K562 (cell line): ENCODE results near the gene CCT3. TPM values are rescaled to one million over a fixed set of nuclear protein-coding genes. Genes with fewer than 3 reads are reported as not detected.

Source experiments
- ATAC-seq: fragments of 200-7000 bp; cut with Tn5 transposase; 3 replicates; pipeline ENCODE4 v1.9.1; 2020; ENCODE audit warnings: moderate library complexity
- BruUV-seq: library from RNA; stranded (reverse); fragments of 400-500 nt; replicated peaks from 2 replicates; lab custom pipeline; 2021; lab: Mats Ljungman, UMichigan
- CTCF ChIA-PET: fragments of 300-600 bp; formaldehyde crosslinking; extraction: SDS; loops from one replicate; lab custom pipeline; 2021; ENCODE audit warnings: low intra/inter-chr PET ratio; lab: Yijun Ruan, JAX
- POLR2A ChIA-PET: fragments of 300-600, 350-650 bp; sonication (Branson Sonifier 250); formaldehyde crosslinking; extraction: SDS; loops from one replicate; lab custom pipeline; 2021; ENCODE audit warnings: antibody characterized with exemption, inconsistent platforms; lab: Yijun Ruan, JAX
- DNase-seq, 4 experiments: peaks; one replicate each; pipeline versions ENCODE4 v3.0.0 to v3.0.0-alpha.2; 2011 to 2018; ENCODE audit warnings: low spot score in 3 of 4, mixed read lengths in 3 of 4; ENCODE audit errors: extremely low read depth in 1 of 4
- FAIRE-seq: peaks from 2 replicates; lab custom pipeline; 2011; peaks lifted over from hg19 to GRCh38; lab: Jason Lieb, UNC
- H2AFZ ChIP-seq: 2 replicates; pipeline ENCODE4 v1.6.0; 2011; ENCODE audit warnings: low read depth, low read length, control low read depth, inconsistent platforms
- H3K27ac ChIP-seq: fragments of 200-600 bp; 3 replicates; pipeline ENCODE4 v1.8.0; 2011; ENCODE audit warnings: low read depth, mild to moderate bottlenecking, control low read depth, inconsistent platforms, low read length, moderate library complexity, mixed read lengths; ENCODE audit errors: extremely low read depth
- H3K27me3 ChIP-seq, 2 experiments: fragments of 300-600 bp in 1 of 2; 2 replicates in 1 of 2; 3 replicates in 1 of 2; pipeline versions ENCODE4 v1.6.0 to v1.8.0; 2011; ENCODE audit warnings: inconsistent platforms in 2 of 2, low read length in 2 of 2, mild to moderate bottlenecking in 1 of 2, mixed read lengths in 1 of 2, moderate library complexity in 1 of 2; ENCODE audit not compliant: control insufficient read depth in 2 of 2, insufficient read depth in 2 of 2
- H3K36me3 ChIP-seq: fragments of 300-600 bp; 3 replicates; pipeline ENCODE4 v1.8.0; 2011; ENCODE audit warnings: mild to moderate bottlenecking, low read length, inconsistent platforms; ENCODE audit not compliant: control insufficient read depth, insufficient read depth
- H3K4me1 ChIP-seq, 2 experiments: fragments of 200-600 bp in 1 of 2; replicated peaks in 1 of 2; 2 replicates in 1 of 2; 3 replicates in 1 of 2; pipeline versions ENCODE4 v1.5.1 to v1.8.0; 2011; ENCODE audit warnings: inconsistent platforms in 2 of 2, low read length in 2 of 2, mild to moderate bottlenecking in 1 of 2, mixed read lengths in 1 of 2, moderate library complexity in 1 of 2; ENCODE audit not compliant: control insufficient read depth in 2 of 2, insufficient read depth in 2 of 2
- H3K4me2 ChIP-seq: 2 replicates; pipeline ENCODE4 v1.6.1; 2011; ENCODE audit warnings: low read length, control low read depth, inconsistent platforms, mixed read lengths; ENCODE audit not compliant: insufficient read depth
- H3K4me3 ChIP-seq: fragments of 200-600 bp; sonication (generic), shearing (Covaris generic); 2 replicates; pipeline ENCODE4 v1.5.1; 2016; ENCODE audit warnings: control low read depth, inconsistent platforms
- H3K79me2 ChIP-seq: fragments of 200-600 bp; 3 replicates; pipeline ENCODE4 v1.8.0; 2011; ENCODE audit warnings: low read length, inconsistent platforms; ENCODE audit not compliant: control insufficient read depth, insufficient read depth
- H3K9ac ChIP-seq, 2 experiments: 2 replicates each; pipeline versions ENCODE4 v1.6.0 to v1.6.1; 2011; ENCODE audit warnings: low read depth in 2 of 2, low read length in 2 of 2, control low read depth in 1 of 2, inconsistent platforms in 1 of 2, mild to moderate bottlenecking in 1 of 2, mixed read lengths in 1 of 2; ENCODE audit not compliant: insufficient read depth in 1 of 2
- H3K9me1 ChIP-seq: one replicate; pipeline ENCODE4 v1.6.0; 2011; ENCODE audit warnings: inconsistent platforms, mild to moderate bottlenecking, low read length, moderate library complexity; ENCODE audit not compliant: control insufficient read depth, insufficient read depth
- H3K9me3 ChIP-seq: replicated peaks from 2 replicates; pipeline ENCODE4 v1.5.1; 2011; ENCODE audit warnings: low read depth, low read length, inconsistent platforms; ENCODE audit not compliant: control insufficient read depth, insufficient read depth
- H4K20me1 ChIP-seq: replicated peaks from 2 replicates; pipeline ENCODE4 v1.6.1; 2011; ENCODE audit warnings: low read length, inconsistent platforms, mixed read lengths; ENCODE audit not compliant: control insufficient read depth, insufficient read depth
- GATAD2A ChIP-seq: fragments of 450-650 bp; IDR thresholded peaks from 2 replicates; pipeline ENCODE4 v1.6.1; 2017
- KLF1 ChIP-seq: fragments of 450-650 bp; IDR thresholded peaks from 2 replicates; pipeline ENCODE4 v1.6.1; 2016; ENCODE audit warnings: missing genetic modification characterization, missing compliant biosample characterization
- KLF16 ChIP-seq: IDR thresholded peaks from 2 replicates; pipeline ENCODE4 v1.6.1; 2016; ENCODE audit warnings: antibody characterized with exemption
- NR2C2 ChIP-seq, 2 experiments: fragments of 200-800 bp in 1 of 2; sonication (Bioruptor generic) in 1 of 2; sonication (generic) in 1 of 2; formaldehyde crosslinking in 1 of 2; IDR thresholded peaks; 2 replicates each; pipeline versions ENCODE4 v1.6.1 to v1.8.0; 2016 to 2022; ENCODE audit warnings: mild to moderate bottlenecking in 1 of 2, missing compliant biosample characterization in 1 of 2, missing genetic modification characterization in 1 of 2, missing genetic modification reagents in 1 of 2
- RBM34 ChIP-seq: fragments of 200-400 bp; formaldehyde crosslinking; IDR thresholded peaks from 2 replicates; pipeline ENCODE4 v1.6.1; 2018; ENCODE audit warnings: low read length, borderline replicate concordance; ENCODE audit not compliant: insufficient read depth
- TEAD4 ChIP-seq, 2 experiments: sonication (generic) in 1 of 2; formaldehyde crosslinking in 1 of 2; IDR thresholded peaks; 2 replicates each; pipeline versions ENCODE4 v1.6.1 to v1.8.0; 2012 to 2022; ENCODE audit warnings: borderline replicate concordance in 1 of 2, inconsistent platforms in 1 of 2, low read length in 1 of 2, mild to moderate bottlenecking in 1 of 2, missing genetic modification reagents in 1 of 2
- ZFP36 ChIP-seq: fragments of 150-350 bp; IDR thresholded peaks from 2 replicates; pipeline ENCODE4 v1.6.1; 2018; ENCODE audit warnings: low read length, low read depth; ENCODE audit not compliant: partially characterized antibody
- ZNF696 ChIP-seq: fragments of 250-450 bp; sonication (Bioruptor Pico); conservative IDR thresholded peaks from 2 replicates; pipeline ENCODE4 v1.4.0; 2020; ENCODE audit warnings: mild to moderate bottlenecking, moderate library complexity
- ZZZ3 ChIP-seq: fragments of 450-650 bp; IDR thresholded peaks from 2 replicates; pipeline ENCODE4 v1.6.1; 2016; ENCODE audit warnings: antibody characterized with exemption, mild to moderate bottlenecking, moderate library complexity
- WGBS: fragments of 100-300 bp; shearing (Covaris generic); methylation state at CpG from one replicate; pipeline ENCODE4 v1.1.6; 2016; ENCODE audit warnings: low coverage, mixed read lengths; ENCODE audit not compliant: insufficient coverage; ENCODE audit errors: missing lambda C conversion rate; 5-methylcytosine and 5-hydroxymethylcytosine counted together
- in situ Hi-C: fragments of 300-500 bp; cut with MboI; formaldehyde crosslinking; loops from 4 replicates; pipeline ENCODE4 v1.15.0; 2018; ENCODE audit warnings: inconsistent platforms, mixed read lengths
- intact Hi-C: fragments of 100-400 bp; cut with micrococcal nuclease; formaldehyde crosslinking; loops from 2 replicates; pipeline ENCODE4 v1.14.2; 2022
- polyA plus RNA-seq, 8 experiments: library from polyadenylated mRNA; depleted of rRNA in 4 of 8; stranded (reverse) in 5 of 8; unstranded in 3 of 8; fragments of >200 nt; fragmentation: Nextera tagmentation in 2 of 8; fragmentation: Illumina TruSeq in 1 of 8; extraction: Ambion mirVana in 2 of 8; extraction: Trizol in 1 of 8; gene quantifications; 2 replicates each; pipeline versions ENCODE4 v1.2.1 to v1.2.3, GENCODE V29; 2011 to 2014; ENCODE audit warnings: inconsistent platforms in 1 of 8, missing spikeins in 1 of 8
- total RNA-seq, 7 experiments: library from RNA; depleted of rRNA in 6 of 7; stranded (reverse); fragments of >200 nt in 6 of 7; fragmentation: Illumina TruSeq in 2 of 7; extraction: Trizol in 2 of 7; gene quantifications; 2 replicates each; pipeline versions ENCODE4 v1.2.1 to v1.2.3, GENCODE V29; 2011 to 2021; ENCODE audit warnings: low replicate concordance in 1 of 7
- TF ChIP-seq, protein P1 (sequence below): sonication (generic); formaldehyde crosslinking; IDR thresholded peaks from 2 replicates; pipeline ENCODE4 v1.8.1; 2023; ENCODE audit warnings: mild to moderate bottlenecking, missing genetic modification reagents
- TF ChIP-seq, protein P2 (sequence below): fragments of 250-450 bp; sonication (Bioruptor Pico); IDR thresholded peaks from 2 replicates; pipeline ENCODE4 v1.5.0; 2021; ENCODE audit warnings: mild to moderate bottlenecking, moderate library complexity
- TF ChIP-seq, protein P3 (sequence below), 2 experiments: IDR thresholded peaks; 2 replicates each; pipeline ENCODE4 v1.6.1; 2012; ENCODE audit warnings: improper control_type of control experiment in 2 of 2, low read depth in 2 of 2, low read length in 2 of 2, borderline replicate concordance in 1 of 2

Gene CCT3
- total and polyA plus RNA-seq, 9 of the 15 experiments (the other 6 are each of a cell fraction or from before 2014, with no cell fraction given) = 475 to 1,167 (median 610) TPM

DNA sequence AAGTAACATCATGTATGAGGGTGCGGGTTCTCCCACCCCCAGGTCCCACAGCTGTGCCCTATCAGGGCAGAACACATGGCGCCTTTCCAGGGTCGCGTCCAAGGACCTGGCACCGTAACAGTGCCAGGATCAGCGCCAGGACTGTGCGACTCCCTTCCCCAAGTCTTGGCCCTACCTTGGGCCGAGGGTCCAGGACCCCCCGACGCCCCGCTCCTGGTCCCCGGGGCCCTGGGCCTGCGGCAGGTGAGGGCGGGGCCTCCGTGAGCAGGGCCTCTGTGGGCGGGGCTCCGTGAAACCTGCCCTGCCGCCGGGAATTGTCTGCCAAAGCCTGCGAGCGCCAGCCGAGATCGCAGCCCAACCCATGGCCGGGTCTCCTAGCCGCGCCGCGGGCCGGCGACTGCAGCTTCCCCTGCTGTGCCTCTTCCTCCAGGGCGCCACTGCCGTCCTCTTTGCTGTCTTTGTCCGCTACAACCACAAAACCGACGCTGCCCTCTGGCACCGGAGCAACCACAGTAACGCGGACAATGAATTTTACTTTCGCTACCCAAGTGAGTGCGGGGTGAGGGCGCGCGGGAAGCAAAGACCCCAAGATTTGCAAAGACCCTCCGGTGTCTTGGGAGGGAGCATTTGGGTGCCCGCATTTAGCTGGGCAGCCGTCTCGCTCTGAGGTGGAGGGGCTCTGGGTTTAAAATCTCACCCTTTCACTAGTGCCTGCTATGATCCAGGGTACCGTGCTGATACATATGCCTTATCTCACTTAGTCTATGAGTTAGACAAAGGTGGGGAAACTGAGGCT lies 31.0 kb upstream of the CCT3 start, which contains the start of gene RHBG:
RHBG (plus strand) TSS at position 323 of the 796 bp plus-strand sequence; CDS start at position 362, 39 bp downstream.
- H3K4me3 ChIP-seq = no peak within 1 kb of the TSS
- FAIRE-seq = no peak
- peak within 1 kb of the TSS in 1 of 2 experiments; percentile 86; a peak in 2 of 4 replicates for H3K9ac ChIP-seq
- TF ChIP-seq RBM34 (no peak), ZNF696 (CRISPR knock-in tag) (no peak), ZFP36 (peak; percentile 42), GATAD2A (no peak), NR2C2 (CRISPR knock-in tag; IDR thresholded peaks at IDR 0.05) (no peak), NR2C2 (tag; IDR thresholded peaks at IDR 0.05) (no peak), KLF16 (no peak), ZZZ3 (no peak), KLF1 (tag) (no peak), TEAD4 (IDR thresholded peaks at IDR 0.05; ENCODE audit: low read length) (no peak), TEAD4 (CRISPR knock-in tag; IDR thresholded peaks at IDR 0.05; ENCODE audit: borderline replicate concordance) (no peak)
- TF ChIP-seq, protein P1, sequence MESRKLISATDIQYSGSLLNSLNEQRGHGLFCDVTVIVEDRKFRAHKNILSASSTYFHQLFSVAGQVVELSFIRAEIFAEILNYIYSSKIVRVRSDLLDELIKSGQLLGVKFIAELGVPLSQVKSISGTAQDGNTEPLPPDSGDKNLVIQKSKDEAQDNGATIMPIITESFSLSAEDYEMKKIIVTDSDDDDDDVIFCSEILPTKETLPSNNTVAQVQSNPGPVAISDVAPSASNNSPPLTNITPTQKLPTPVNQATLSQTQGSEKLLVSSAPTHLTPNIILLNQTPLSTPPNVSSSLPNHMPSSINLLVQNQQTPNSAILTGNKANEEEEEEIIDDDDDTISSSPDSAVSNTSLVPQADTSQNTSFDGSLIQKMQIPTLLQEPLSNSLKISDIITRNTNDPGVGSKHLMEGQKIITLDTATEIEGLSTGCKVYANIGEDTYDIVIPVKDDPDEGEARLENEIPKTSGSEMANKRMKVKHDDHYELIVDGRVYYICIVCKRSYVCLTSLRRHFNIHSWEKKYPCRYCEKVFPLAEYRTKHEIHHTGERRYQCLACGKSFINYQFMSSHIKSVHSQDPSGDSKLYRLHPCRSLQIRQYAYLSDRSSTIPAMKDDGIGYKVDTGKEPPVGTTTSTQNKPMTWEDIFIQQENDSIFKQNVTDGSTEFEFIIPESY (CRISPR knock-in tag) = peak; percentile 94
- TF ChIP-seq, protein P2, sequence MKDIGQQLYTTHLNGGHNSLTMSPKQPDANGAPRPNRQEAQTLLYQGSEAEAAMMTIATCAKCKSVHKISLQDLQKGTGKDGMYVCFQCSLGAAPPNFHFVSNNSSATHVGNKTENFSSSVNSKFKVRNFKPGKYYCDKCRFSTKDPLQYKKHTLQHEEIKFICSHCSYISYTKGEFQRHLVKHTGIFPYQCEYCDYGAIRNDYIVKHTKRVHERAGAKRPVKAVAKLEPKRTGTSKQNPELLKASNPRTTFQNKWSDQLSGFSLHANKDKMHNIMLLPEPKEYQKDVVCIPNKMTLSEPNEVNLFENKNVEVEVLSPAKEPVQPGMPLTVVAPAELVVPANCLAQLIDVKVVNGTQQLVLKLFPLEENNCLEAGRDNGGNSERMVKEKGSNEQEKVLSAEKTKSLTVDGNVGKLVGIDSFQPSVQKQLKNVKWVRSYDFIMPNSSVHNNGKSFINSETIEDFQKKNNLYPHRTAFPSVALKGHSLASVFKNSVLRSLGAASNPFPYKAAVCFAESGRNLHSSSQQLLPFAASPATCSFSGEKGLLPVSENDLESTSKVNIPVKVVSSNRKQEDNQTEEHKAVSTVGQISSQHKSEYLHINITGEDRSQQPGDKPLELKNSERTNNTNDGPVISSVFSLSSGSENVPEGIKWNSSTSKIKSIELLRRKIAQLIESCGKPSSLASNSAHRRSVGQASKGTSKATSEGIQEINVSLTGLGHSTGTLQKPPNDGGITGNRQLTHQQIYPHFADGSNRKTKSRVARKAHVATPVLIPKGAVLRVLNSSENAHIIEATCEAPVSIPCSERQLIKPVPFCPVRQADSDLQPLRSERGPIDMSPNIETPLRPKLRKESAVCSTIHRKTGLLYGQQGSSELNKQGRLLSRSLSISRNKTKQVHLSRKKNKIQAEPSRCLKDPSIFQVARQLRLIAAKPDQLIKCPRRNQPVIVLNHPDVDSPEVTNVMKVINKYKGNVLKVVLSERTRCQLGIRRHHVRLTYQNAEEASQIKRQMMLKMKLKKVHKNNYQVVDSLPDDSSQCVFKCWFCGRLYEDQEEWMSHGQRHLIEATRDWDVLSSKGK (CRISPR knock-in tag) = no peak
- TF ChIP-seq, protein P3, sequence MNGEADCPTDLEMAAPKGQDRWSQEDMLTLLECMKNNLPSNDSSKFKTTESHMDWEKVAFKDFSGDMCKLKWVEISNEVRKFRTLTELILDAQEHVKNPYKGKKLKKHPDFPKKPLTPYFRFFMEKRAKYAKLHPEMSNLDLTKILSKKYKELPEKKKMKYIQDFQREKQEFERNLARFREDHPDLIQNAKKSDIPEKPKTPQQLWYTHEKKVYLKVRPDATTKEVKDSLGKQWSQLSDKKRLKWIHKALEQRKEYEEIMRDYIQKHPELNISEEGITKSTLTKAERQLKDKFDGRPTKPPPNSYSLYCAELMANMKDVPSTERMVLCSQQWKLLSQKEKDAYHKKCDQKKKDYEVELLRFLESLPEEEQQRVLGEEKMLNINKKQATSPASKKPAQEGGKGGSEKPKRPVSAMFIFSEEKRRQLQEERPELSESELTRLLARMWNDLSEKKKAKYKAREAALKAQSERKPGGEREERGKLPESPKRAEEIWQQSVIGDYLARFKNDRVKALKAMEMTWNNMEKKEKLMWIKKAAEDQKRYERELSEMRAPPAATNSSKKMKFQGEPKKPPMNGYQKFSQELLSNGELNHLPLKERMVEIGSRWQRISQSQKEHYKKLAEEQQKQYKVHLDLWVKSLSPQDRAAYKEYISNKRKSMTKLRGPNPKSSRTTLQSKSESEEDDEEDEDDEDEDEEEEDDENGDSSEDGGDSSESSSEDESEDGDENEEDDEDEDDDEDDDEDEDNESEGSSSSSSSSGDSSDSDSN (IDR thresholded peaks at IDR 0.05; ENCODE audit: borderline replicate concordance in 1 of 2, low read depth in 2 of 2, low read length in 2 of 2) = peak; percentile 45 to 60; a peak in 1 of 4 replicates

More for the DNA sequence above, 31.0 kb upstream of the CCT3 start, which contains the start of gene RHBG:
- no peaks in the 10 kb centered on the region for H3K9me3 ChIP-seq
- peaks cover 0 to 16% of the 10 kb centered on the region in 2 experiments; a peak in 3 of 5 replicates for H3K4me1 ChIP-seq
- H3K79me2 ChIP-seq = no peaks in the 10 kb centered on the region
- ATAC-seq = peak; percentile 49
- H3K9me1 ChIP-seq = no peaks in the 10 kb centered on the region
- peak in 2 of 4 experiments; percentile 75 to 79 for DNase-seq
- ChIA-PET CTCF (no interaction called here), POLR2A (interaction anchor here (0.6 to 1.3 kb wide), 2 partner anchors 10 to 235 kb away, joined by 3 read pairs; no protein-coding TSS in a partner anchor)
- no TSS peak for BruUV-seq
- H3K4me2 ChIP-seq = no peak within 1 kb of the TSS; the same call in 1 of the 2 replicates
- in situ Hi-C loops = no loop called here
- H2AFZ ChIP-seq = no peak within 1 kb of the TSS
- H3K27me3 ChIP-seq = peaks cover 2 to 27% of the 10 kb centered on the region in 2 experiments; a peak in 3 of 5 replicates
- no peak within 1 kb of the TSS for H3K27ac ChIP-seq
- H4K20me1 ChIP-seq = no peaks in the 10 kb centered on the region
- WGBS = 29% methylated on average over 44 of the region's 48 CpGs
- intact Hi-C loops = loop anchor here (10.0 kb wide), 1 partner anchor 284 kb away; the partner anchor contains the start of gene MEX3A
- no peaks in the 10 kb centered on the region for H3K36me3 ChIP-seq
